KMS-11 (cell line): Measurements from ENCODE around the gene GRM1.

Experiments used
- H2AFZ ChIP-seq: fragments of 200-600 bp; sonication (generic); 2 replicates; pipeline ENCODE4 v1.6.1; 2016; ENCODE audit warnings: antibody characterized with exemption, mixed run types, low read depth
- H3K27ac ChIP-seq: fragments of 200-600 bp; sonication (generic); 2 replicates; pipeline ENCODE4 v1.6.1; 2016; ENCODE audit warnings: mild to moderate bottlenecking, mixed run types
- H3K27me3 ChIP-seq: fragments of 200-600 bp; sonication (generic); 2 replicates; pipeline ENCODE4 v1.6.1; 2017; ENCODE audit warnings: mild to moderate bottlenecking, low read depth, mixed run types, moderate library complexity; ENCODE audit not compliant: insufficient read depth
- H3K36me3 ChIP-seq: fragments of 200-600 bp; sonication (generic); 2 replicates; pipeline ENCODE4 v1.6.1; 2017; ENCODE audit warnings: mild to moderate bottlenecking, mixed run types; ENCODE audit not compliant: insufficient read depth
- H3K4me1 ChIP-seq: fragments of 200-600 bp; sonication (generic); 2 replicates; pipeline ENCODE4 v1.6.1; 2016; ENCODE audit warnings: mild to moderate bottlenecking, low read depth, mixed run types; ENCODE audit not compliant: poor library complexity, severe bottlenecking
- H3K4me2 ChIP-seq: fragments of 200-600 bp; sonication (generic); 2 replicates; pipeline ENCODE4 v1.7.0; 2016; ENCODE audit warnings: mild to moderate bottlenecking, mixed run types
- H3K4me3 ChIP-seq: fragments of 200-600 bp; sonication (generic); IDR thresholded peaks from 2 replicates; pipeline ENCODE4 v1.6.1; 2017; ENCODE audit warnings: low read depth, low read length, mixed read lengths; ENCODE audit not compliant: insufficient read depth
- H3K79me2 ChIP-seq: fragments of 200-600 bp; sonication (generic); 2 replicates; pipeline ENCODE4 v1.6.1; 2016; ENCODE audit warnings: low read depth, mixed run types; ENCODE audit not compliant: insufficient read depth
- H3K9ac ChIP-seq: fragments of 200-600 bp; sonication (generic); 2 replicates; pipeline ENCODE4 v1.6.1; 2016; ENCODE audit warnings: mild to moderate bottlenecking, mixed run types
- H4K20me1 ChIP-seq: fragments of 200-600 bp; sonication (generic); 2 replicates; pipeline ENCODE4 v1.6.1; 2016; ENCODE audit warnings: mild to moderate bottlenecking, mixed run types; ENCODE audit not compliant: insufficient read depth
- CTCF ChIP-seq: fragments of 200-600 bp; sonication (generic); conservative IDR thresholded peaks from 2 replicates; pipeline ENCODE4 v1.6.1; 2017; ENCODE audit warnings: low read depth, mild to moderate bottlenecking, antibody characterized with exemption, low read length, moderate library complexity, mixed read lengths

The GRM1 gene

GRCh38 chr6:146336191-146336590, 307.3 kb downstream of the GRM1 start:
- no peak for TF ChIP-seq CTCF
- no peaks in the 10 kb centered on the region for H4K20me1 ChIP-seq
- no peak overlapping the region for H3K27ac ChIP-seq
- H3K27me3 ChIP-seq, result no peaks in the 10 kb centered on the region
- no peaks in the 10 kb centered on the region for H3K4me1 ChIP-seq
- no peaks in the 10 kb centered on the region for H3K79me2 ChIP-seq
- H3K9ac ChIP-seq, result no peak overlapping the region
- no peak overlapping the region for H3K4me3 ChIP-seq
- no peak overlapping the region for H3K4me2 ChIP-seq
- H2AFZ ChIP-seq, result no peak overlapping the region
- no peaks in the 10 kb centered on the region for H3K36me3 ChIP-seq

GRCh38 chr6:146337376-146337775, 308.5 kb downstream of the GRM1 start:
- H4K20me1 ChIP-seq, result no peaks in the 10 kb centered on the region
- no peaks in the 10 kb centered on the region for H3K27me3 ChIP-seq
- H3K9ac ChIP-seq, result no peak overlapping the region
- H3K79me2 ChIP-seq, result no peaks in the 10 kb centered on the region
- no peak overlapping the region for H3K4me2 ChIP-seq
- H3K27ac ChIP-seq, result no peak overlapping the region
- H2AFZ ChIP-seq, result no peak overlapping the region
- H3K4me3 ChIP-seq, result no peak overlapping the region
- H3K4me1 ChIP-seq, result no peaks in the 10 kb centered on the region
- H3K36me3 ChIP-seq, result no peaks in the 10 kb centered on the region
- TF ChIP-seq CTCF, result no peak

GRCh38 chr6:146339716-146340115, 310.9 kb downstream of the GRM1 start:
- no peaks in the 10 kb centered on the region for H4K20me1 ChIP-seq
- H3K4me1 ChIP-seq, result no peaks in the 10 kb centered on the region
- no peaks in the 10 kb centered on the region for H3K27me3 ChIP-seq
- H3K4me3 ChIP-seq, result no peak overlapping the region
- no peak overlapping the region for H3K9ac ChIP-seq
- no peak overlapping the region for H3K4me2 ChIP-seq
- H3K27ac ChIP-seq, result no peak overlapping the region
- H3K79me2 ChIP-seq, result no peaks in the 10 kb centered on the region
- H2AFZ ChIP-seq, result no peak overlapping the region
- no peaks in the 10 kb centered on the region for H3K36me3 ChIP-seq
- TF ChIP-seq CTCF, result no peak

GRCh38 chr6:146341493-146342230, 312.8 kb downstream of the GRM1 start:
- no peaks in the 10 kb centered on the region for H3K36me3 ChIP-seq
- H2AFZ ChIP-seq, result no peak overlapping the region
- H3K4me2 ChIP-seq, result no peak overlapping the region
- no peaks in the 10 kb centered on the region for H3K79me2 ChIP-seq
- no peak overlapping the region for H3K27ac ChIP-seq
- no peak overlapping the region for H3K4me3 ChIP-seq
- TF ChIP-seq CTCF, result no peak
- no peaks in the 10 kb centered on the region for H4K20me1 ChIP-seq
- H3K4me1 ChIP-seq, result no peaks in the 10 kb centered on the region
- H3K9ac ChIP-seq, result no peak overlapping the region
- no peaks in the 10 kb centered on the region for H3K27me3 ChIP-seq
